ENCODE results near the gene SEPTIN2.

DNA sequence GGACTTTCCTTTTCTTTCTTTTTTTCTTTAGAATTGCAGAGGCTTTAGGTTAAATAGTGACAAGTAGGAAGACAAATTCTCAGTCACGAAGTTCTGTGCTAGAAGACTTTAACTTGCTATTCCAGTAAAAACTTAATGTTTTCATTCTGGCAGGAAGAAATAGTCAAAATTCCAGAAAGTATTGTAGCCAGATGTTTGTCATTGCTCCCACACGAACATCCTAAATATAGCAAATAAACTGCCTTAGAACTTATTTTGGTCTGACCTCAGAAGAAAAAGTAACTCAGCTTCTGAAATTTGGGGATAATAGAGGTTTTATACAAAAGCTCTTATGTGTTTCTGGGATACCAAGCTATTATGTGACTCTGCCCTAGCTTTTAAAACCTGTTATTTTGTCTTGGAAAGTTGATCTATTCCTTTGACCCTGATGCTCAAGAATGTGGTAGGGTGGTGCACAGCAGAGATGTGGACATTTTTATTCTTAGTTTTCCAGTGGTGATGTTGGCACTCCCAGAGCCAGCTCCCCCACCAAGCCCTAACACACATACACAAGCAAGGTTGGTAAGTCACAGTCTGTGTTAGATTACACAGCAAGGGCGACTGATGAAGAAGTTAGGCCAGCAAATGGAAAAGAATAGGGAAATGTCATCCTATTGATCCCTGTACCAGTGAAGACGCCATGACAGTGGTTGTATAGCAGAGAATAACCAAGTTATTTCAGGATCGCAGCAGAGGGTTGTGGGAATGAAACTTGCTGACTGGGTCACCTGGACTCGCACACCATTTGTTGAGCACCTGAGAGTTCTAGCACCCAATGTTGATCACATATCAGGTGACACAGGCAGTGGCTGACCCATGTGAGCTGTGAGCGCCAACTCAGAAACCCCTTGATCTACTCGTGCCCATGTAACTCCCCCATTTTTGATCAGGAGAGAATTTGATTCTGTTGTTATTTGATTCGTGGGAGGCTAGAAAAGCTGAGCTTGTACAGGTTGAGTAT is 64.1 kb downstream of the SEPTIN2 start:
- TF ChIP-seq, protein P1, sequence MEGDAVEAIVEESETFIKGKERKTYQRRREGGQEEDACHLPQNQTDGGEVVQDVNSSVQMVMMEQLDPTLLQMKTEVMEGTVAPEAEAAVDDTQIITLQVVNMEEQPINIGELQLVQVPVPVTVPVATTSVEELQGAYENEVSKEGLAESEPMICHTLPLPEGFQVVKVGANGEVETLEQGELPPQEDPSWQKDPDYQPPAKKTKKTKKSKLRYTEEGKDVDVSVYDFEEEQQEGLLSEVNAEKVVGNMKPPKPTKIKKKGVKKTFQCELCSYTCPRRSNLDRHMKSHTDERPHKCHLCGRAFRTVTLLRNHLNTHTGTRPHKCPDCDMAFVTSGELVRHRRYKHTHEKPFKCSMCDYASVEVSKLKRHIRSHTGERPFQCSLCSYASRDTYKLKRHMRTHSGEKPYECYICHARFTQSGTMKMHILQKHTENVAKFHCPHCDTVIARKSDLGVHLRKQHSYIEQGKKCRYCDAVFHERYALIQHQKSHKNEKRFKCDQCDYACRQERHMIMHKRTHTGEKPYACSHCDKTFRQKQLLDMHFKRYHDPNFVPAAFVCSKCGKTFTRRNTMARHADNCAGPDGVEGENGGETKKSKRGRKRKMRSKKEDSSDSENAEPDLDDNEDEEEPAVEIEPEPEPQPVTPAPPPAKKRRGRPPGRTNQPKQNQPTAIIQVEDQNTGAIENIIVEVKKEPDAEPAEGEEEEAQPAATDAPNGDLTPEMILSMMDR (IDR thresholded peaks at IDR 0.05) = no peak
- TF ChIP-seq POLR2A (IDR thresholded peaks at IDR 0.05) = no peak

Measured in uterus (tissue), 2 donors.